SW 1271 (cell line): ENCODE measurements around the gene STK17B.

Source experiments
- DNase-seq, 2 experiments: peaks; one replicate each; lab custom pipeline; 2025; lab: John Stamatoyannopoulos, UW

The STK17B gene

GRCh38 chr2:196155575-196155974, 15.8 kb downstream of the STK17B start:
- DNase-seq: no peak

GRCh38 chr2:196153480-196153879, 17.9 kb downstream of the STK17B start:
- DNase-seq: no peak

DNA sequence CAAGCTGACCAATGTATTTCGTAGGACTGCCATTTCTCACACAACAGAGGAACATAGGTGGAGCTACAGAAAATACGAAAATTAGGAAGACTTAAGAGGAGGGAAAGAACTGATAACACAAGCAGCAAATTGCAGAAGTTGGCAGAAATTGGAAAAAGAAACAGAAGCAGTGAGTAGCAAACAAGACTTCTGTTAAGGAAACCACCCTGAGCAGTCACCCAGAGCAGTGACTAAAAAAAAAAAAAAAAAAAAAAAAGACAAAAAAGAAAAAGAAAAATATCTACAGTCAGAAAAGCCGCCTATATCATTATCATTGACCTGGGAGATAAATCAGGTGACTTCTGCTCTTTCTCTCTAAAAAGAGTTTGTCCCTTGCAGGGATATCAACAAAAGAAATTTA, 21.4 kb downstream of the STK17B start:
- no peak for DNase-seq

DNA sequence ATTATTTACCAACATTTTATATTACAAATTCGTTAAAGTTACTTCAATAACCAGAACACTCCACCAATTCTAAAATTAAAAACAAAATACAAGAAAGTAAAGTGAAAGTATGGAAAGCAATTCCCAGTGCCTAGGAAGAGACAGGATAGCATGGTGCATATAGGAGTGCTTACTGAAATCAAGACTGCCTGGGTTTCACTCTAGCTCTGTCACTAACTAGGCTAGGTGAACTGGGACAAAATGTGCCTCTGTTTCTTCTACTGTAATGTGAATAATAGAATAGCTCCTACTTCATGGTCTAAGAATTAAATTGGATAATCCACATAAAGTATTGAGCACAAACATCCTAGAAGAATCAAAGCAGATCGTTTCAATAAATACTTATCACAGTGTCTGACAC, 22.6 kb downstream of the STK17B start:
- DNase-seq: no peak

DNA sequence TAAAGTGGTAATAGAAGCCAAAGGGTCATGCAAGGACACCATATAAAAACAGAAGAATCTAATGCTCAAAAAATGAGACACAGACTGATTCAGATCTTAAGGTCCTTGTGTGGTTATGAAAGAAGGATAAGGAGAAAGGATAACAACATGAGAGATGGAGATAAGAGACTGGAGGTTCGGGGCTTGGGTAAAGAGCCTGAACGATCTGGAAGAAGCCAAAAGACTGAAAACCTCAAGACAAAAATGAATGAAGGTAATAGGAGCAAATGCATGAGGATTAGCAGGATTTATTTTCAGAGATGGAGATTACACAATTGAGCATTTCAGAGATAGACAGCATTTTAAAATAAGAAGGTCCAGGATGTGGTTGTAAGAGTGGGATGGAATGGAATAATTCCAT, 26.1 kb downstream of the STK17B start:
- no peak for DNase-seq

GRCh38 chr2:196144513-196145126, 26.8 kb downstream of the STK17B start:
- no peak for DNase-seq

DNA sequence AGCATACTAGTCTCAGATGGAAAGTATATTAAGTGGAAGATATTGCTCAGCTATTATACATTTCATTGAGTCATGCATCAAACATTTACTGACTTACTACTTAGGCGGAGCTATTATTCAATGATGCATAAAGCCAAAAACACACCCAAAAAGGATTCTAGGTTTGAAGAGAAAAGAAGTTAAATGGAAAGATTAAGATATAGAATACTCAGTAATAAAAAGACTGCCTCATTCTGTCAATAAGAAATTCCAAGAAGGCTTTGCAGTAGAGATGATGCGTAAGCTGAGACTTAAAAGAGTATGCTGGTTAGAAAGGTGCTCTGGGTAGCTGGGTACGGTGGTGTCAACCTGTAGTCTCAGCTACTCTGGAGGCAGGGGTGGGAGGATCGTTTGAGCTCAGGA, 27.6 kb downstream of the STK17B start:
- no peak for DNase-seq

- no peak for DNase-seq
Observed at GRCh38 chr2:196142825-196143224, 28.6 kb downstream of the STK17B start.

GRCh38 chr2:196140213-196140612, 31.2 kb downstream of the STK17B start:
- DNase-seq: no peak

- DNase-seq: no peak
Observed at GRCh38 chr2:196137271-196137670, 34.1 kb downstream of the STK17B start.

- DNase-seq: no peak
Observed at GRCh38 chr2:196136151-196136550, 35.2 kb downstream of the STK17B start.

- DNase-seq: no peak
Observed at GRCh38 chr2:196131949-196132925, 39.1 kb downstream of the STK17B start.

DNA sequence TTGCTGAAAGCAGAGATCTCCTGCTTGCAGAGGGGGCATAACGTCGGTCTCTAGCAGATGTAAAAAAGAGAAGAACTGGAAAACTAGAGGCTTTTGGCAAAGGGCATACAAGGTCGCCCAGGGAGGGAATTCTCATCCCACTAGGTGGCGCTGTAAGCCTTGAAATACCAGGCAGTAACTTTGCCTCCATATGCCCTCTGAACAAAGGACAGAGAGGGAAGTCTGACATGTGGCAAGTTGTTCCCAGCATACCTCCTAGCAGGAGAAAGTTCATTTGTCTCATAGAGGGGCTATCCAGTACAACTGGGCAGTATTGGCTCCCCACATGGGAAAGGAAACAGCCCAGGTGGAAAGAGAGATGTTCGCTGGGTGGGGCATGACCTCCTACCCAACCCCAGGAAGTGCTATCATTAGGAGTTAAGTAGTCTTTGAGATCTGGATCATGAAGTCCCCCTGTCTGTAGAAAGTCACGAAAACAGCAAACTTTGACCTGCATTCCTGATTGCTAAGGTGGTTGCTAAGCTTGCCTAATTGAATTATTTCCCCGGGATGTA, 39.9 kb downstream of the STK17B start:
- DNase-seq: no peak

DNA sequence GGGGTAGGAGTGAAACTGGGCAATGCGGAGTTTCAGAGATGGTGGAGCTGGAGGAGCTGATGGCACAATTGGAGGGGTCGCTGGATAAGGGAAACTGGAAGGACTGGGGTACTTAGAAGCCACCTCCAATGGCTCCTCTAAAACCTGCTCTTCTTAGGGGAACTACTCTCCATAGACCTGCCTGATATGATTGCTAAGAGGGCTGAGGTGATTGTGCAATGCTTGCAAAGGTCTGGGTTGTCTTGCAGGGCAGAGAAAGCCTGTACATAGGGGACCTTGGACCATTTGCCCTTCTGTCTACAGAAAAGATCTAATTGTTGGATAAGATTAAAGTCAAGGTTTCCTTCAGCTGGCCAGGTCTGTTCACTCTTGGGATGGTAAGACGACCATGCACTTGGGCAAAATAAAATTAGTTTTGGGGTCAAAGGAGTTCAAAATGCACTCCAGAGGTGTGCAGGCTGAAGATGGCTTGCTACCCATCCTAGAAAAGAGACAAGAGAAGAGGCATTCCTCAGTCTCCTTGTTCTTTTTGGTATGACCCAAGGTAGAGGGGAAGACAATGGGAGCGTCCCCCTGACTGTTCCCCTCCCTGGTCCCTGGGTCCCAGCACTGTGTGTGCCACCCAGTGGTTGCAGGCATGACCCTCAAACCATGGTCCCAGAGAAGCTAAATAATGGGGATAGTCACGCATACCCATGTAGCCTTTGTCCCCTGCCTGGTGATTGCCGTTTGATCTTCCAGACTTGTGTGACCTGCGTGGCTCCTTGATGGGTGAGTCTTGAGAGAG, 41.1 kb downstream of the STK17B start:
- DNase-seq: no peak

GRCh38 chr2:196128749-196129148, 42.6 kb downstream of the STK17B start:
- no peak for DNase-seq

DNA sequence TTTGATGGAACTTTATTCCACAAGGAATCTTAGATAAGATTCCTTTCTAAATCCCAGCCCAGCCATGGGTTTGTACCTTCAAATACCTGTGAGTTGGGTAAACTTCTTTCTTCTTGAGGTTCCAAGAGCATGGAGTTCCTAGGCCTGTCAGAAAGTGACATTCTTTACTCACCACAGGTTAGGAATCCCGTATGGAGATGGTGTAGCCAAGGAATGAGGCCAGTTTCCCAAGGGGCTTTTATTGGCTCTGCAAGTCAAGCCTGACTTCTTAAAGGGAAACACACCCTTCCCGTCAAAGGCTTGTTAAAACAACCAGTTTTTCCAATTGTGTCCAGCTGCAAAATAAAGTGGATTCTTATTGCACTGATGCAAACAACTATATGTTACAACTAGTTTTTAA, 45.8 kb downstream of the STK17B start:
- DNase-seq: no peak

DNA sequence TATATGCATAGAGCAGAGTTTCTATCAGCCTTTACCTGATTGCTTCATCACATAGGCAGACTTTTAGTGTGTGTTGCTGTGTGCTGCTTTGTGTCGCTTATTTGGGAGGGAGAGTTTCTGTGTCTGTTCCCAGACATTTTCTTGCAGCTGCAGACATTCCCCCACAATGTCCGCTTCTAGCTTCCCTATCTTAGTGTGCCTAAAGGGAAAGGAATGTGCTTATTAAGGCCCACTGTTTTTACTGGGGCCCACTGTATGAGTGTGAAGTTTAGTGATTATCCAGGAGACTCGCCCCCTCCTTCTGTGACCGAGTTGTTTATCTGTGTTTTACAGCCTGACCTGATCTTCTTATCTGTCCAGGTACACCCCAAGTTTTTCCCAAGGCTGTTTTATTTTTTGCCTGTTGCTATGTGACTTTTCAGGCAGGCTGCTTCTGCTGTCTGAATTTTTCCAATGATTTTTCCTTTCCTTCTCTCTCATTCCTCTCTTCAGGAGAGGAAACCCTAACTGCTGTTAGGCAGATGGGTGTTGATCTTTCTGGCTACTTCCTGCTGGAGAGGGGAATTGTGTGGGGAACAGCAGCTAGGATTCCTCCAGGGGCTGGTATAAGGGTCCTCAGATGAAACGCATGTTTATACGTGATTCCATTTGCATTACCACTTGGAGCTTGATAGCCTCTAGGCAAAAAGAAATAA, 47.6 kb downstream of the STK17B start:
- DNase-seq: no peak

DNA sequence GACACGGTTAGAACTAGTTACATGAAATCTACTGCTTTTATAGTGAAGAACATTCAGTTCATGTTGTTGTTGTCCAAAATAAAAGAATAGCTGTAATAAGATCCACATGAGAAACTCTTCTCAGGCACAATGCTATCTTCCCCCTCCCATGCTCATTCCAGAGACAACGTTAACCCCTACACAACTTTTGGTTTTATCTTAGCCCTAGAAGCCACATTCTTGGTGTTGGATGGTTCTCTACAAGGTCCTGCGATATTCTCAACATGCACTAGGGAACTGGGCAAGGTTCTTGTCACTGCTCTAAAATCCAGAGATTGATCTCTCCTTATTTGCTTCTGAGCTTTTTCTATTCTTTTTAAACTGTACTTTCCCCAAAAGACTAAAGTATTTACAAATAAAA, 51.5 kb downstream of the STK17B start:
- no peak for DNase-seq

DNA sequence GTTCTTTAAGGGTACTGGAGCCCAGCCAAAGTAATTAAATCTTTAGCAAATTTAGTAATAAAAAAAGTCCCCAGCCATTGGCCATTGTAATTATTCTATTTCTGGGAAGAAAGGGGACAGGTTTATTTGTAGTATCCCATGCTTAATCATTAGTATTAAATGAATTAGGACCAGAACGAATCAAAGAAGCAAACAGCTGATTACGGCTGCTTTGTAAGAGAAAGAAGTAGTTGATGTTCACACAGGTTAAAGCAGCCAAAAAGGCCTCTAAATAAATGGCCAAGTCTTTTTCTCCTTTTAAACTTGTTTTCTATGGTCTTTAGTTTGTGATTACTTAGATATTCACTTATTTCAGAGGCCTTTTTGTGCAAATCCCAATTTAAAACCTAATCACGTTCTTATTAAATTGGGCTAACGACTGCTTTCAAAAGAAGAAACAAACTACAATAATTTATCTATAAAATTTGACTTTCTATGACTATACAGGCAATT, 54.1 kb downstream of the STK17B start:
- DNase-seq: no peak

DNA sequence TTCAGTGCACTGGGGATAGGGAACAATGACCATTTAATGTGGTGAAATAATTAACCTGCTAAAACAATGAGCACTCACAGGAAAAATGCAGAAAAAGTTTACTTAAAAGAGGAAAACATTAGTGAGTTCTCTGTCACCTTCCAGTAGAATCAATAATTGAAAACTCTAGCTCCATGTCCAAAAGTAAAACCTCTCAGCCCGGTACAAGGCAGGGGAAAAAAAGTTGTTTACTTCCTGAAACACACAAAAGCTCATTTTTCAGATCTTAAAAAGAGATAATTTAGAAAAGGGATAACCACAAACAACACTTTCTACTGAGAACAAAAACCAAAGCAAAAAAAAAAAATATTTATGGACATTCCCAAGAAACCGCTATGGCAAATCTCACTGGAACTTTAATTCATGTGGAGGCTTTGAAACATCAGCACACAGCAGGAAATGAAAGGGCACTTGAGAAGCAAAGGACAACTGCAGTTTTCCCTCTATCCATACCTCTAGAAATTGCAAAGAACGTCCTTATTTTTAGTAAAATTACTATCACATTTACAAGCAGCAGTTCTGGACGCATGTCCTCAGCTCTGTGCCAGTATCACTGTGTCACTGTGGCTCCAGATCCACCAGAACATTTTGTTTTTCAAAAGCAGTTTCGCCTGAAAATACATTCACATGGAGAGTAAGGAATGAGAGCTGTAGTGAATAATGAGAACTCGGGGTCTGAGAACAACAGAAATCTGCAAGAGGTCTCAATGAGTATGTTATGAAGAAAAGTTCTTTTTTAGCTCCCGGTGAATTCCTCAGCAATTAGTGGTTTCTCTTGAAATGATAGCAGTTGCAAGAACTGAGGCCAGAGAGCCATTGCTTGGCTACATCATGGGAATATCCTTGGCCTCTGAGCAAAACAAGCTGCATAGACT, 58.1 kb downstream of the STK17B start:
- DNase-seq: no peak
